Activated naive CD4-positive, alpha-beta T cell treated with anti-CD3 and anti-CD28 coated beads, Interleukin-2, amount 10 ng/mL, durations not matched to agents 7 days and 5 days (primary cell): ENCODE results near the gene ACSM6.

Source experiments
- CTCF ChIA-PET: fragments of 350-600 bp; sonication (Branson Sonifier 250); formaldehyde crosslinking; loops from one replicate; lab custom pipeline; 2021; ENCODE audit warnings: antibody characterized with exemption; lab: Charles Lee
- DNase-seq: peaks from one replicate; pipeline ENCODE4 v3.0.0-alpha.2; 2020
- H3K27ac Mint-ChIP-seq: one replicate; pipeline ENCODE4 v1.8.0; 2021; ENCODE audit warnings: mild to moderate bottlenecking, moderate library complexity, mixed read lengths
- H3K27me3 Mint-ChIP-seq: one replicate; pipeline ENCODE4 v1.8.0; 2021; ENCODE audit warnings: mild to moderate bottlenecking, mixed read lengths
- H3K36me3 Mint-ChIP-seq: one replicate; pipeline ENCODE4 v1.8.0; 2021; ENCODE audit warnings: mixed read lengths
- H3K4me1 Mint-ChIP-seq: one replicate; pipeline ENCODE4 v1.8.0; 2021; ENCODE audit warnings: mixed read lengths
- H3K4me3 Mint-ChIP-seq: one replicate; pipeline ENCODE4 v1.8.0; 2021; ENCODE audit warnings: mild to moderate bottlenecking, moderate library complexity, mixed read lengths
- H3K9me3 Mint-ChIP-seq: one replicate; pipeline ENCODE4 v1.8.0; 2021; ENCODE audit warnings: mixed read lengths

The ACSM6 gene

GRCh38 chr10:95277201-95277570 lies 83.1 kb downstream of the ACSM6 start:
- H3K27me3 Mint-ChIP-seq = peaks cover 5% of the 10 kb centered on the region
- no peaks in the 10 kb centered on the region for H3K9me3 Mint-ChIP-seq
- H3K36me3 Mint-ChIP-seq = no peaks in the 10 kb centered on the region
- CTCF ChIA-PET = interaction anchor here (1.6 kb wide), 1 partner anchor 32 kb away, joined by 4 read pairs; no protein-coding TSS in a partner anchor
- H3K4me3 Mint-ChIP-seq = no peak overlapping the region
- H3K4me1 Mint-ChIP-seq = peaks cover 3% of the 10 kb centered on the region
- no peak overlapping the region for H3K27ac Mint-ChIP-seq
- no peak for DNase-seq

- Mint-ChIP-seq H3K4me1 (peaks cover 3% of the 10 kb centered on the region), H3K9me3 (no peaks in the 10 kb centered on the region), H3K4me3 (no peak overlapping the region), H3K27ac (no peak overlapping the region), H3K27me3 (peaks cover 5% of the 10 kb centered on the region), H3K36me3 (no peaks in the 10 kb centered on the region)
- no peak for DNase-seq
- CTCF ChIA-PET = interaction anchor here (0.8 to 1.6 kb wide), 2 partner anchors 30 to 32 kb away, joined by 3 to 4 read pairs; no protein-coding TSS in a partner anchor
Measured at GRCh38 chr10:95277614-95278013, 83.6 kb downstream of the ACSM6 start.
